Parietal lobe (tissue), 1 donor: ENCODE measurements around the gene PLEKHD1. TPM values are rescaled to one million over a fixed set of nuclear protein-coding genes. Genes with fewer than 3 reads are reported as not detected.

ENCODE experiments used
- total RNA-seq: library from RNA; depleted of rRNA; stranded (reverse); fragments of >200 nt; gene quantifications from one replicate; pipeline ENCODE4 v1.2.3, GENCODE V29; 2014

PLEKHD1 gene
- 0.31 TPM for total RNA-seq

DNA sequence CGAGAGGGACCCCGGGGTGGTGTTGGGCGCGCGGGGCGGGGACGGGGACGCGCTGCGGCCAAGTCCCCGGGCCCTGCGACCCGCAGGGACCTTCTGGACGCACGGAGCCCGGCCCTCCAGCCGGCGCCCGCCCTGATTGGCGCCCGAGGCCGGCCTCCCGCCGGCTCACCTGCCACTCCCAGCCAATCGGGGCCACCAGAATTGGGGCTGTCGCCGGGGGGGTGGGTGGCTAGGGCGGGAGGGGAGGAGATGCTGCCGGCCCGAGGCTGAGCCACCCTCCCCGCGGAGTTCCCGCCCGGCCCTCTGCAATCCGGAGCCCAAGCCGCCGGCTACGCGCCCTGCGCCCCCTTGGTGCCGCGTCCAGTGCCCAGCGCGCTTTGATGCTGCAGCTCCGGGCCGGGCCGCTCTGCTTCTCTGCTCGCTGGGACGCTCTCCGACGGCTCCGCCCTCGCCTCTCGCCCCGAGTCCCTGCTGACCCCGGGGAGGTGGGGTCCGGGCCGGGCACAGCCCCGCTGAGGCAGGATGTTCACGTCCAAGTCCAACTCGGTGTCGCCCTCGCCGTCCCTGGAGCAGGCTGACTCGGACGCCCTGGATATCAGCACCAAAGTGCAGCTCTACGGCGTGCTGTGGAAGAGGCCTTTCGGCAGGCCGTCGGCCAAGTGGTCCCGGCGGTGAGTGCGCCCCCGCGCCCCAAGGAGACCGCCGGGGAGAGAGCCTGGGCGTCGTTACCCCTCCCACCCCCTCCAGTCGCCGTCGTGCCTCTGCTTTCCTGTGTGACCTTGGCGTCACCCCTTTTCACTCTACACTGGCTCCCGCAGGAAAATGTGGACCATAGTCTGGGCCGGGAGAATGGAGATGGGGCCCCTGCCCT, at the start of gene PLEKHD1:
TSS of gene PLEKHD1 (plus strand) at position 285 of the 871 bp plus-strand sequence. CDS start at position 523, 238 bp downstream.

DNA sequence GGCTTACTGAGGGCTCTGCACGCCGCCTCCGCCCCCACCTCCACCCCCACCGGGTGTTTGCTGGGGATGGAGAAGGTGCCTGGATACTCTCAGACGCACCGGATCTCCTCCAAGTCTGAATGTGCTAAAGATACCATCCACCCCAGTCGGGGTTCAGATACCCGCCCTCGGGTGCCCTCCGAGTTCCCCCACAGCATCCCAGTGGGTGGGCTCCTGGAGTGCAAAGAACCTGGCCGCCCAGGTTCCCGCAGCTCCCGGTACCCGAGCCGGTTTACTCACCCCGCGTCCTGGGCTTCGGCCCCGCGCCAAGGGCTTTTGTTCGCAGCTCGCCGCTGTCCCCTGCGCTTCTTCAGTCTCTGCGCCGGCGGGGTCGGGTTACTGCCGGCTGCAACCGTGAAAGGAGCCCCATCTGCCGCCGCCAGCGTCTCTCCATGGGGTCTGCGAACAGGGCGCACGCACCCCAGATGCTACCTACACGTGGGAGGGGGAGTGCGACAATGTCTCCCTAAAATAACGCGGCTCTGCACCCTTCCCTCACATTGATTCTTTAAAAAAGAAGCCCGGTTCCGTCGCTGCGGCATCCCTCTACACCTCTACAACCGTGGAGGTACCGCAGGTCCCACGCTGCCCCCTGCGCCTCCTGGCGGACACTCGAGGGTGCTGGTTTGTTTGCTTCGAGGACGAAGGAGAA, 89.9 kb downstream of the PLEKHD1 start, which contains the start of gene CCDC177:
TSS of gene CCDC177 (minus strand) at position 609 of the 691 bp plus-strand sequence. CDS start 1,249 bp downstream, outside the sequence.

Other genes starting within 250 kb of the PLEKHD1 start
- 10.3 TPM for gene GALNT16, start 224.6 kb upstream of the PLEKHD1 start, total RNA-seq
- gene ERH, start 86.4 kb upstream of the PLEKHD1 start, total RNA-seq: 90.5 TPM
- 106 TPM for gene SLC39A9, start 86.0 kb upstream of the PLEKHD1 start, total RNA-seq
- gene CCDC177, start 90.1 kb downstream of the PLEKHD1 start, total RNA-seq: 8.8 TPM
- gene SUSD6, start 126.9 kb downstream of the PLEKHD1 start, total RNA-seq: 10.0 TPM